NCI-H1092 (cell line): ENCODE data around the gene TMTC2.
"Not testable (repeated sequence)": the region's sequence is repeated elsewhere in the genome, so short reads cannot be mapped to it uniquely, and the experiment has no call there.

Experiments used
- DNase-seq: peaks from one replicate; lab custom pipeline; 2025; lab: John Stamatoyannopoulos, UW

The TMTC2 gene

GRCh38 chr12:82789674-82790073, 103.0 kb downstream of the TMTC2 start:
- DNase-seq, result no peak

- DNase-seq, result no peak
Measured at GRCh38 chr12:82793751-82794281, 107.1 kb downstream of the TMTC2 start.

GRCh38 chr12:82797480-82797879, 110.8 kb downstream of the TMTC2 start:
- DNase-seq, result no peak

GRCh38 chr12:82800185-82800584, 113.5 kb downstream of the TMTC2 start:
- no peak for DNase-seq

DNA sequence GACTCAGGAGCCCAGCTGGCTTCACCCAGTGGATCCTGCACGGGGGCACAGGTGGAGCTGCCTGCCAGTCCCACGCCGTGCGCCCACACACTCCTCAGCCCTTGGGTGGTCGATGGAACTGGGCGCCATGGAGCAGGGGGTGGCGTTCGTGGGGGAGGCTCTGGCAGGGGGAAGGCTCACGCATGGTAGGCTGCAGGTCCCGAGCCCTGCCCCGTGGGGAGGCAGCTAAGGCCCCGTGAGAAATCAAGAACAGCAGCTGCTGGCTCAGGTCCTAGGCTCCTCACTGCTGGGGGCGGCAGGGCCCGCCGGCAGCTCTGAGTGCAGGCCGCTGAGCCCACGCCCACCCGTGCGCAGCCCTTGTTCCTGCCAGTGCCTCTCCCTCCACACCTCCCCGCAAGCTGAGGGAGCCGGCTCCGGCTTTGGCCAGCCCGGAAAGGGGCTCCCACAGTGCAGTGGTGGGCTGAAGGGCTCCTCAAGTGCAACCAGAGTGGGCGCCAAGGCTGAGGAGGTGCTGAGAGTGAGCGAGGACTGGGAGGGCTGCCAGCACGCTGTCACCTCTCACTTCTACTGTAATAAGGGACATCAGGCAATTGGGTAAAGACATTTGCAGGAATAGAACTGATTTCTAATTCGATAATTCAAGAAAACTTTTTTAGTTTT, 115.4 kb downstream of the TMTC2 start:
- no peak for DNase-seq

GRCh38 chr12:82803201-82803600, 116.5 kb downstream of the TMTC2 start:
- DNase-seq, result no peak

DNA sequence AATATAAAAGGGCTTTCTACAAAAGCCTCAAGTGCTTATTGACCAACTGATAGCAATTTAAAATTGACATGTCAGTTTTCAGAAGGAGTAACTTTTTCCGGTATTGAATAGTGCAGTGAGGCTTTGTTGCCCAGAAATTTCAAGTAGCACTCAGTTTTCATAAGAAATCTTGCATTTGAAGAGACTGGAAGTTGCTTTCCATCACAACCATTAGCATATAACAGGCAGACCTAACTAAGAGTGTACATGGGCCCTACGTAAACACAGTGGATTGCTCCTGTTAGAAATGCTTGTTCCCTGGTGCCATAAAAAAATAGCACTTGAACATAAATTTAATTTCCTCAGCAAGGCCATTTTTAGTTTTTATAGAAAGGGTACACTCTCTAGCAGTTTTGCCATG, 117.9 kb downstream of the TMTC2 start:
- DNase-seq, result no peak

GRCh38 chr12:82805004-82805403, 118.3 kb downstream of the TMTC2 start:
- not testable (repeated sequence) for DNase-seq

GRCh38 chr12:82805812-82806497, 119.2 kb downstream of the TMTC2 start:
- no peak for DNase-seq

DNA sequence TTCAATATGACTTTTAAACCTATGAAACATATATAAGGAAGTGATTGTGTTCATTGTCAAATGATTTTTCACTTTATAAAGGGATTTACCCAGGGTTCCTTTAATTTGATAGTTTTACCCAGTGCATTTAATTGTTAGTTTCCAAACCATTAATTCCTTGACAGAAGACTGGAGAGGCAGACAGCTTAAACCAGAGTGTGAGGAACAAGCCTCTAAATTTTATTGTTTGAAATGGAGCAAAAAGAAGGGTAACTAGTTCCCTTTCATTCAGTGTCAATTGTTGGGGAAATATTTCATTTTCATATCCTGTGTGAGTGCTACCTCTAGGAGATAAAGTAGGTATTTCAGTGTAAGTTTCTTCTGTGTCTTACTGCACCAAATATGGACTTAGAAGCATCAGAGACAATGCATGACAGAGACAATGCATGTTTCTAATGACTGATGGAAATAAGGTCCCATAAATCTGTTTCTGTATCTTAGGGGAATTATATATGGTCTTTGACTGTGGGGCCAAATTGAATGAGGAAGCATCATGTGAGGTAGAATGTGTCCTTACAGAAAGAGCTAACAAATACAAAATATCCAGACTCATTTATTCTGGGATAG, 120.5 kb downstream of the TMTC2 start:
- no peak for DNase-seq

GRCh38 chr12:82810568-82810967, 123.9 kb downstream of the TMTC2 start:
- no peak for DNase-seq

DNA sequence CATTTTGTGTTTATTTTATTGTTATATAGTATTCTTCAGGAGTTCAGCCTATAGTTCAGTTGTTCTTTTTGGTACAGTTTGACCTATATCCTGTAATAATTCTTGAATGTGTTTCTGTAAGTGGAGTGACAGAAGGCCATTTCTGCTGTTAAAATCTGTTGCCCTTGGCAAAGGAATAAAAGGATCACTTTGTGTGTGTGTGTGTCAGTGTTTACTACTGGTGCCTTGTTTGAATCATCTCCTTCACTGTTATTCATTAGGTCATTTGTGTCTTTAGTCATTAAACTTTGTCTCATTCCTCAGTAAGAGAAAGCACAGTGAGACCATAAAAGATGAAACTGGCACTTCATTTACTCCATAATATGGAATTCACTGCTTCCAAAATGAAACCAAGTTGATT, 130.7 kb downstream of the TMTC2 start:
- DNase-seq, result no peak

DNA sequence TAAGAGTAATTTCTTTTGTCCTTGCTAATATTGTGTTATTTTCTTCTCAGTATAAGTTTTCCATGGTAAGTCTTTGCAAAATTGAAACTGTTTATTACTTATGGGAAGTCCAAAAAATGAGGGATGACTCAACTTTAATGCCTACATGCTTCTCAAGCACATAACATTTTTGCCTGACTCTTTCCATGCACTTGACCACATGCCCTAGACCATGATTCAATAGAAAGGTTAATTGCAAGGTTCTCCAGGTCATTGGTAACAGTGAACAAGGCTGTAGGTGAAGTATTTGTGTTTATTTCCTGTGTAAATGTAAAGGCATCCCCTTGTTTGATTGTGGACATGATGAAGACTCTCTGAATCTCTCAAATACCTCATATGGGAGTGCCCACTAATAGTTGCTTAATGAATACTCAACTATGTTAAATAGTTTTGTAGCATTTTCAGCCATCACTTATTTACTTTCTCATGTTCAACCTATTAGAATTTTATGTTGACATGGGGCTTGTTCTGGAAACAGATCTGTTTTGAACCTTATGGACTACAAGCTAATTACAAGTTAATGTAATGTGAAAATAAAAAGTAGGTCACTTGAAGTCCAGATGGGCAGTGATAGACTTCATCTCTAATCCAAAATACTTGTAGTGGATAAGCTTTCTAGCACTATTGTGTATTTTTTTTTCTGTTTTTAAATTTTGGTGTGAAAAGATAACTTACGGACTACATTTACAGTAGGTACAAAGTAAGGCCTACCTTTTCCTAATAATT, 131.7 kb downstream of the TMTC2 start:
- DNase-seq, result no peak

GRCh38 chr12:82826505-82826904, 139.8 kb downstream of the TMTC2 start:
- no peak for DNase-seq

DNA sequence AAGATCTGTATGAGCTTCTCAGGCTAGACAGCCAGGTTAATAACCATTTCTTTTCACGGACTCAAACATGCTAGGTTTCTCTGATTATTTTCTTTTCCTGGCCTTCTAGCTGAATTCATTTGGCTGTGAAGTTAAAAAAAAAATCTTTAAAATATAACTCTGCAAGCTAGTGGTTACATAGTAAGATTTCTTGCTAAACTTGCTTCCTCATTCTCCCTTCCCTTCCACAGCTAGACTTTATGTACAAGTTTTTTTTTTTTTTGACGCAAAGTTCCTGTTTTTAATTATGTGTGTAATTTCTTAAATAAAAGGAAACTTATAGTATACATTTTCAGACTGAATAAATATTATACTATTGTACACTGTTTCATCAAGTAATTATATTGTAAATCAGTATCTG, 145.4 kb downstream of the TMTC2 start:
- no peak for DNase-seq

DNA sequence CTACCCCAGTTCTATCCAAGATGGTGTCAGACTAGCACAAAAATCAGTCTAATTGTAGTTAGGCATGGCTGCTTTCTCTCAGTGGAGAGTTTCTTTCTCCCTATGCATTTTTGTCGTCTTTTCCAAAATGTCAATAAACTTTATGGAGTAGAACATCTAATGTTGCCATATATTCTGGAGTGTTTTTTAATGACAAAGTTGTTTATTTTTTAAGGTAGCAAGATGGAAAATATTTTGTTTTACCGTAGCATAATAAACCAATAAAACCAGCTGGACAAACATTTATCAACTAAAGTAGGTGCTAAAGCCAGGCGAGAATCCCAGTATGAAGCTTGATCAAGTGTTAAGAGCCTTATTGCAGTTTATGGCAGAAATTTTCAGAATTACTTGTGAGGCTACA, 146.3 kb downstream of the TMTC2 start:
- no peak for DNase-seq

GRCh38 chr12:82833481-82833880, 146.8 kb downstream of the TMTC2 start:
- DNase-seq, result no peak

GRCh38 chr12:82835217-82835616, 148.5 kb downstream of the TMTC2 start:
- no peak for DNase-seq

DNA sequence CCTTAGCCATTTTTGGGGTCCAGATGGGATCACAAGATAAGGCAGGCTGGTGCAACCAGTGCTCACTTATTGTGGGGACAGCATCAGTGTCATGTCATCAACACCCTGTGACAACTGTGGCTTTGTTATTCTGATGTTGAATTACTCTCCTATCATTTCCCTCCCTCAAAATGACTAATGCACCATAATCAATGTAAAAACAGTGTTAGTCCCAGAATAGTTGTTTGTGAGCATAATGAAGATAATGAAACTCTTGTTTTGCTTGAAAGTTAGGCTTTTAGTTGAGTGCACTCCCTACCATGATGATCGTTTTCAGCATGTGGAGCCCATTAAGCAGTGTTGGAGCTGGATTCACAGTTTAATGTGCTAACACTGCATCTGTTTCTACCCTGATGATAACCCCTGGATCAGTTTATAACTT, 151.4 kb downstream of the TMTC2 start:
- DNase-seq, result no peak

DNA sequence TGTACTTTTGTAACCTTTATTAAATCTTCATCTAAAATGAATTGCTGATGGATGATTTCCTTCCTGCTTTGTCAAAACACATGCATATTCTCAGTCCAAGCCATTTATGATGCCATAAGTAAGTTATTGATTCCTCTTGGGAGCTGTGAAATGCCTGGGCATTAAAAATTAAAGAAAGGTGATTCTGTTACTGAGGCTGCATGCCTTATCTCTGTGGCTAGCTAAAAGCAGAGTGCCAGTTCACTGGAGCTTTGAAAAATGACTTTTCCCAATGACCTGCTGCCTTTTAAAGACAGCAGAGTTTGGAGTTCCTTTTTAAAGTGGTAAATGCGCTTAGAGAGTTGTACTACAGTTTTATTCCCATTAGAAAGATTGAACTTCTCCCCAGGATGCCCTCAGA, 152.1 kb downstream of the TMTC2 start:
- no peak for DNase-seq

DNA sequence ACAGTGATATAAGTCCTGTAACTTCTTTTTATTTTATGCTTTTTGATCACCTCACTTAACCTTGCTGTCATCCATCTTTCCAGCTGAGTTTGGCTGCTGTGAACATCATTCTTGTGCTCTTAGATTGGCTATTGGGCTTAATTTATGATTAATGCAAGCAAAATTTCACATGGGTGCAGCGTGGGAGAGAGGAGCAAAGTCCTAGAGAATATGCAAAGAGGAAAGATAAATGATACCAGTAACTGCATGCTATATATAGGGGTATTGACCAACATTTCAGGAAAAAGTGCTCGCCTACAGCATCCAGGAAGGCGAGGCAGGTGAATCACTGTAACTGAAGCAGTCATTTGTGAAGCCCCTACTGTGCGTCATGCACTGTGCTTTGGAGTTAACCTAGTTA, 153.1 kb downstream of the TMTC2 start:
- no peak for DNase-seq

DNA sequence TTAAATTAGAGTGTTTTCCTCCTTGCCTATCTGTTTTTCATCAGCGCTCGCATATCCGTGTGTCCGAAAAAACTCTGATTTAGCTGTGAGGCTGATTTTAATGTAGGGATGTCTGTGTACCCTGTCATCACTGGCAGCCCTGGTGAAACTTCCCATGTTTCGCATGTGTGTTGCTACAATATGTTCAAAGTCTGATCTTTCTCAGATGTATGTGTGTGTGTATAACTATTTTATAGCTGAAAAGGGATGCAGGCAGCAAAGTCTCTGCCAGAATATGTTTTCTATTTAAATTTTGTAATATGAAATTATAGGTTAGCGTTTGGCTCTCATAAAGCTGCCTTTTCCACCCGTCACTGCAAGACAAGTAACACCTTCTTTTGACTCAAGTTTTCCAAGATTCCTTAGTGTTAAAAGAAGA, 154.8 kb downstream of the TMTC2 start:
- DNase-seq, result no peak
